IPS-20b (cell line): ENCODE results near the gene CRYGN.

Experiments used
- H3K27ac ChIP-seq: one replicate; pipeline ENCODE4 v1.5.1; 2013; ENCODE audit warnings: low read length
- H3K27me3 ChIP-seq: 2 replicates; pipeline ENCODE4 v1.6.1; 2013; ENCODE audit warnings: mild to moderate bottlenecking, low read length, inconsistent platforms; ENCODE audit not compliant: insufficient read depth
- H3K36me3 ChIP-seq: 2 replicates; pipeline ENCODE4 v1.6.1; 2013; ENCODE audit warnings: low read depth, mild to moderate bottlenecking, inconsistent platforms, low read length, moderate library complexity; ENCODE audit not compliant: insufficient read depth
- H3K4me1 ChIP-seq: 2 replicates; pipeline ENCODE4 v1.6.1; 2013; ENCODE audit warnings: mild to moderate bottlenecking, control low read depth, inconsistent platforms, low read length, moderate library complexity; ENCODE audit not compliant: insufficient read depth
- H3K4me3 ChIP-seq: 2 replicates; pipeline ENCODE4 v1.5.1; 2013; ENCODE audit warnings: mild to moderate bottlenecking, low read length, inconsistent platforms
- H3K9ac ChIP-seq: 2 replicates; pipeline ENCODE4 v1.6.1; 2013; ENCODE audit warnings: low read depth, mild to moderate bottlenecking, inconsistent platforms, low read length, moderate library complexity
- H3K9me3 ChIP-seq: 2 replicates; pipeline ENCODE4 v1.6.1; 2013; ENCODE audit warnings: mild to moderate bottlenecking, low read depth, low read length, inconsistent platforms; ENCODE audit not compliant: insufficient read depth

The CRYGN gene

DNA sequence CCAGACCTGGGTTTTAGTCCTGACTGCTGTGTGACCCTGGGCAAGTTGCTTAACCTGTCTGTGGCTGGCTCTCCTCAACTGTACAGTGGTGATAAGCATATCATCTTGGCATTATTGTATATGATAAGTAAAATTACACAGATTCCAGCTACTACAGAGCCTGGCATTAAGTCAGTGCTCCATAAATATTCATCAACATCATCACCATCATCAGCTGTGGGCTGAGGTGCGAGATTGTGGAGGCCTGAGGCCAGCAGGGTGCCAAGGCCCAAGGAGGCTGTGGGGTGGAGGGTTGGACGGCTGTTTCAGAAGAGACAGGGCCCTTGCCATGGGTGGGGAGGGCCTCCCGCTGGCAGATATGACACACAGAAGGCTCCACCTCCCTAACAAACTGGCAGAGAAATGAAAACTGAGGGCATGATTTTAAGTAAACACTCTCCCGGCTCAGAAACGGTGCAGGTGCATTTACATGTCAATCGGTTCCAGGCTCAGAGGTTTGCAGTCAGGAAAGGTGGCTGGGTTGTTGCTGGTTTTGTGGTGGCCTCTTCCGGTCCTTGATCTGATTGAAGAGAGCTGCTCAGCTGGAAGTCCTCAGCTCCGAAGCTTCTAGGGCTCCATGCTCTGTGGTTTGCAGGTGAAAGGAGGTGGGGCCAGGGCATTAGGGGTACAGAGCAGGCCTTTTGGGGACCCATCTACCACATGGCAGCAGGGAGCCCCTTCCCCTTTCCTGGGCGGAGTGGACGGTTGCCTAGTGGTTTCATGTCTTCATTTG lies 10.2 kb downstream of the CRYGN start:
- peaks cover 21% of the 10 kb centered on the region; the same call in 1 of the 2 replicates for H3K4me1 ChIP-seq
- no peak overlapping the region for H3K27ac ChIP-seq
- H3K27me3 ChIP-seq: no peaks in the 10 kb centered on the region
- no peak overlapping the region for H3K4me3 ChIP-seq
- no peak overlapping the region for H3K9ac ChIP-seq
- H3K9me3 ChIP-seq: no peaks in the 10 kb centered on the region
- H3K36me3 ChIP-seq: no peaks in the 10 kb centered on the region

DNA sequence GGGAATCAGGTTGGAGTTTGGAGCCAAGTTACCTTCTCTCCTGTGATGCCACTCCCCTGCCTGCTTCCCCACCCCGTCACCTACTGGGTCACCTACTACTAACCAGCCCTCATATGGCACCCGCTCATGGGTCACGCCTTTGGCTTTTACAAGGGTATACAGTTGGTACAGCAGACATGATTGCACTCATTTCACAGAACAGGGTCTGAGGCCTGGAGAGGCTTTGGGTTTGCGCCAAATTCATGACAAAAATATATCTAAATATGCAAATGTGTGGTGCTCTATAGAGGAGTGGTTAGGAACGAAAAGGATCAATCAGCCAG lies 10.7 kb downstream of the CRYGN start:
- Histone ChIP-seq H3K4me1 (peaks cover 21% of the 10 kb centered on the region; the same call in 1 of the 2 replicates), H3K27ac (no peak overlapping the region), H3K27me3 (no peaks in the 10 kb centered on the region), H3K36me3 (no peaks in the 10 kb centered on the region), H3K9me3 (no peaks in the 10 kb centered on the region), H3K4me3 (no peak overlapping the region), H3K9ac (no peak overlapping the region)

DNA sequence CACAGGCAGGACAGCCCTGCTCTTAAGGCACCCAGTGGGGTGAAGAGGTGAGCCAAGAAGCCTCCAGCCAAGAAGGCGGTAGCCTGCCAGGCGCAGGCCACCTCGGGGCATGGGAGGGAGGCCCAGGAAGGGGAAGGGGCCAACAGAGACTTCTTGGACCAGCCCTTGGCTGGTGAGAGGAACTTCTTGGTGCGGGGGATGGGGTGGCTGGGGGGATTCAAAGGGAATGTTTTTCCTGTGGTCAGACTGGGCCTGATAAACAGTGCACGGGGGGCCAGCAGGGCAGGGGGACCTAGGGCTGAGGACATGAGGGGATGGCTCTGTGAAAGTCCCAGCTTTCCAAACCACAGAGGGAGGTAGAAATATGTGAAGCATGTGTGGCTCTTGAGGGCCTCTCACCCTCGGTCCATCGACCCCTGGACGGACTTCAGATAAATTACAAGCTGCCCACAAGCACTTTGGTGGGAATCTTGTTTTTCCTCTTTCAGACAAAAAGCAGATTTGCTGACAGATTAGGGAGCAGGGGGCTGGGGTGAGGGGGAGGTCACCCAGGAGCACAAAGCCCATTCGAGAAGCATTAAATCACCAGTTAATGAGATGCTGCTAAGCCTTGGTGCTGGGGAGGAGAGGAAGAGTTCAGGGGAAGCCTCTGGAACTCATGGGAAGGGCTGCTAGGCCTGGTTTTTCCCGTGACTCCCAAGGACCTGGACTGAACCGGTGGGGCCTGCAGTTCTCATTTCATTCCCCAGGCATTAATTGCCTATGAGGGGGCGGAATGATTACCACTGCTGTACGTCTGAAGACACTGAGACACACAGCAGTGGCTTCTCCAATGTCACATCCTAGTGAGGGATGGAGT lies 11.3 kb downstream of the CRYGN start:
- Histone ChIP-seq H3K27me3 (no peaks in the 10 kb centered on the region), H3K9ac (peak overlapping the region; percentile 40; the same call in 1 of the 2 replicates), H3K9me3 (no peaks in the 10 kb centered on the region), H3K4me3 (no peak overlapping the region; the same call in 1 of the 2 replicates), H3K36me3 (no peaks in the 10 kb centered on the region), H3K27ac (no peak overlapping the region), H3K4me1 (peaks cover 21% of the 10 kb centered on the region; the same call in 1 of the 2 replicates)

DNA sequence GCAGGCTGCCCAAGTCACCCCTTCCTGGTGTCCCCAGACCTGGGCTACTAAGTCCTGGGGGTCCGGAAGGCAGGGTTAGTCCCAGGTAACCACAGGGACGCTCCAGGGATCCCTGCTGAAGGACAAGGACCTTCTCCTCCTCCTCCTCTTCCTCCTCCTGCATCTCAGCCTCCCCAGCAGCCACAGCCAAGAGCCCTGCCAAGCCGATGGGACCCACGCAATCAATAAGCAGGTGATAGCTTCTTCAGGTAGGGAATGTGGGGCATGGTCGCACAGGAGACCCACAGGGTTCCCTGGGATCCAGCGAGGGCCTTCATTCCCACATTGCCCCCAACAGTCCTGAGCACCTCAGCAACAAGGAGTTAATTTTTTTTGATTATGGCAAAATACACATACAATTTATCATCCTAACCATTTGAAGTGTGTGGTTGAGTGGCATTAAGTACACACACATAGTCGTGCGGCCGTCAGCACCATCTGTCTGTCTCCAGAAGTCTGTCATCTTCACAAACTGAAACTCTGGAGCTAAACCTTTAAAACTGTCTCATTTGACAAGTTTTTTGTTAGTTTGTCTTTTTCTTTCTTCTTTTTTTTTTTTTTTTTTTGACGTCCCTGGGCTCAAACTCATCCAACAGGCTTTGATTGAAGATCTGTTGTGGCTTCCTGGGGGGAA lies 12.1 kb downstream of the CRYGN start:
- Histone ChIP-seq H3K36me3 (no peaks in the 10 kb centered on the region), H3K9me3 (no peaks in the 10 kb centered on the region), H3K4me3 (no peak overlapping the region), H3K27me3 (no peaks in the 10 kb centered on the region), H3K4me1 (peaks cover 21% of the 10 kb centered on the region; the same call in 1 of the 2 replicates), H3K27ac (no peak overlapping the region), H3K9ac (no peak overlapping the region)

DNA sequence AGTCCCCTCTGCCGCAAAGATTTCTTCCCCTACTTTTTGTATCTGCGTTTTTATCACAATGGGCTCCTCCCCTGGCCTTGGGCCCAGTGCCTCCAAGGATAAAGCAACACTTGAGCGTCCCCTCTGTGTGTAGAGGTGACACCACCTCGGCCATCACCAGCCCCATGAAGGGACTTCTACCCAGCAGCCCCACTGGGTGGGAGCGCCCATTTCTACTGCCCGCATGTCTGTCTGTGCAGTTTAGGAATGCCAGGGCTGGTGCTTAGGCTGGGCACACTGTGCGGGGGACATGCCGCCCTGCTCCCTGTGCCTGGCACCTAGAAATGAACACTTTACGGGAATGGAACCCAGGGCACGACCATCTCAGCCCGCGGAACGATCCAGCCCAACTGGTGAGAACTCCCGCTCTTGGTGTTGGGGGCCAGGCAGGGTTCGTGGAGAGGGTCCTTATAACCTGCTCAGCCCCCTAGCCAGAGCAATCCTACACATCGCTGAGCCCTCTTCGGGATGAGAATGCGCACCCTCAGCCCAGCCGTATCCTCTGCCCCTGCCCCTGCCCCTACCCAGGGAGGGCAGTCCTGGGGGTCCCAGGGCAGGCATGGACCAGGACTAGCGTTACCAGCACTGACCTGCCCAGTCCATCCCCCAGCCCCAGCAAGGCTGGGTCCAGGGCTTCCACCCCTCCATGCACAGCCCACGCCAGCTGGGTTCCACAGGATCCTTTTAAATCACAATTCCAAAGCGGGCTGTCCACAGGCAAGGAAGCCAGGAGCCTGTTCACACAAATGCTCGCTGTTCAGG lies 12.8 kb downstream of the CRYGN start:
- H3K36me3 ChIP-seq: no peaks in the 10 kb centered on the region
- H3K27me3 ChIP-seq: no peaks in the 10 kb centered on the region
- H3K4me3 ChIP-seq: no peak overlapping the region
- no peak overlapping the region for H3K27ac ChIP-seq
- no peak overlapping the region for H3K9ac ChIP-seq
- peaks cover 21% of the 10 kb centered on the region; the same call in 1 of the 2 replicates for H3K4me1 ChIP-seq
- H3K9me3 ChIP-seq: no peaks in the 10 kb centered on the region

DNA sequence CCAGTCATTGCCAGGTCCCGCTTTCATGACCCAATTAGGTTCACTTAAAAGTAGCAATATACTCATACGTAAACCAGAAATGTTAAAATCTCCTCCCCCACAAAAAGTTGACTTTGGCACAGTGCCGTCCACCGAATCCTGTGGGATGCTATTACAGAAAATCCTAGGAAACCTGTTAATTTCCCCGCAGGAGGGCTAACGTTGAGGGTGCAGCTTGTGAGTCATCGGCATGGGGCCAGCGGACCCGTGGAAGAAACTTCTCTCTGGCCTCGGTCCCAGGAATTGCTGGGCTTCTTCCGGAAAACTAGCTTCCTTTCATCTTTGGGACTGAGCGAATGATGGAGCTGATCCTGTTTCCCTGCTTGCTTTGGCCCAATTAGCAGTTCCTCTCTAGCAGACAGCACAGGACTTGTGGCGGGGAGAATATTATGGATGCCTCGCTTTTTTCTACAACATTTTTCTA lies 13.5 kb downstream of the CRYGN start:
- H3K4me1 ChIP-seq: peaks cover 21% of the 10 kb centered on the region; the same call in 1 of the 2 replicates
- H3K9me3 ChIP-seq: no peaks in the 10 kb centered on the region
- H3K36me3 ChIP-seq: no peaks in the 10 kb centered on the region
- no peak overlapping the region for H3K9ac ChIP-seq
- no peak overlapping the region for H3K27ac ChIP-seq
- no peaks in the 10 kb centered on the region for H3K27me3 ChIP-seq
- H3K4me3 ChIP-seq: no peak overlapping the region

DNA sequence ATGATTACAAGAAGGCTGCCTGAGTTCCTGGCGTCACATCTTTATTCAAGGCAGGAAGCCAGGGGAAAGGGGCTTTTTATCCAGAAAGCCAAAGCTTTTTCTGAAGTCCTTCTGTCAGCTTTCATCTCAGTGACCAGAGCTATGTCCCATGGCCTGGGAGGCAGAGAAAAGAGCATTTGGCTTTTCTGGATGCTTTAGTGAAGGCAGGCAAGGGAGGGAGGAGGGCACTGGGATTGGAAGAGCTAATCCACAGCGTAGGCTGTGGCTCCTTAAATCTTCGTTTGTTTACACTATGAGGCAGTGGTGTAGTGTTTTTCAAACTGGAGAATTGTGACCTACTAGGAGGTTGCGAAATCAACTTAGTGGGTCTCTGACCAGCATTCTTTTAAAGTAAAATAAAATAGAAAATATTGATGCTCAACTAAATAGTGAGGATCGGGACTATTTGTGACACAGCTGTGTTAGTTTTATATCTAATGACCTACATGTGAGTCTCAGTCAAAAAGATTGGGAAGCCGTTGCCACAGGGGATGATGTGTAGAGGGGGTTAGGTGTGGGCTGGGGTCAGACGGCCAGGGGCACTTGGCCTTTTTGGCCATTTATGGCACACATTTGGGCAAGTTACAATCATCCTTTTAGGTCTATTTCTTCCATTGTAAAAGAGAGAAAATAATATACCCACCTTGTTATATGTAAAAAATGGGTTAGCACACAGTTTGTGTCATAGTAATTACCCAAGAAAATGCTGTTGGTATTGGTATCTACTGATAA lies 14.1 kb downstream of the CRYGN start:
- H3K9me3 ChIP-seq: no peaks in the 10 kb centered on the region
- no peaks in the 10 kb centered on the region for H3K27me3 ChIP-seq
- H3K36me3 ChIP-seq: no peaks in the 10 kb centered on the region
- H3K4me1 ChIP-seq: peaks cover 21% of the 10 kb centered on the region; the same call in 1 of the 2 replicates
- no peak overlapping the region for H3K27ac ChIP-seq
- no peak overlapping the region for H3K4me3 ChIP-seq
- H3K9ac ChIP-seq: no peak overlapping the region

DNA sequence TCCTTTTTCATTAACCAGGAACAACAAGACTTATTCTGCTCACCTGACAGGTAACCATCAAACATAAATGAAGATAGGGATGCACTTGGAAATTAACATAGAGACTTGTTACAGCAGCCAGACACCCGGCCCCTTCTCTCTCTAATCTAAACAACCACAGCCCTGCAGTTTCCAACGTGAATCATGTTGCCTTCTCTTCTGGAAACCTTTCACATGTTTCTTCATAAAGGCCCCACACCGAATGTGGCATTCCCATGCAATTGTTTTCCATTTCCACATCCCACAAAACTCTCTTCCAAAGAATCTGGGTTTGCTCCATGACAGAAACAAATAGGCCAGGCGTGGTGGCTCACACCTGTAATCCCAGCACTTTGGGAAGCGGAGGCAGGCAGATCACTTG lies 15.1 kb downstream of the CRYGN start:
- H3K27ac ChIP-seq: no peak overlapping the region
- H3K9me3 ChIP-seq: peaks cover 3% of the 10 kb centered on the region; the same call in 1 of the 2 replicates
- no peaks in the 10 kb centered on the region for H3K27me3 ChIP-seq
- H3K4me1 ChIP-seq: peaks cover 15% of the 10 kb centered on the region; the same call in 1 of the 2 replicates
- H3K4me3 ChIP-seq: no peak overlapping the region
- H3K9ac ChIP-seq: no peak overlapping the region
- H3K36me3 ChIP-seq: no peaks in the 10 kb centered on the region

DNA sequence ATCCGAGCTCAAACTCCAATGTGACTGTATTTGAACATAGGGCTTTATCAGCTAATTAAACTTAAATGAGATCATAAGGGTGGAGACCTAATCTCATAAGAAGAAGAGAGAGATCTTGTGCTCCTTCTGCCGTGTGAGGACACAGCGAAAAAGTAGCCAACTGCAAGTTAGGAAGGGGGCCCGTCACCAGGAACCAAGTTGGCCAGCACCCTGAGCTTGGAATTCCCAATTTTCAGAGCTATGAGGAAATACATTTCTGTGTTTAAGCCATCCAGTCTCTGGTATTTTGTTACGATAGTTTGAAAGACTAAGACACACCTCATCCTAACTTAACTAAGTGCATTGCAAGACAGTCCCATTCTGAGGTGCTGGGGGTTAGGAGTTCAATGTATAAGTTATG lies 16.0 kb downstream of the CRYGN start:
- H3K36me3 ChIP-seq: no peaks in the 10 kb centered on the region
- no peak overlapping the region for H3K4me3 ChIP-seq
- H3K4me1 ChIP-seq: peaks cover 7% of the 10 kb centered on the region; the same call in 1 of the 2 replicates
- H3K27ac ChIP-seq: no peak overlapping the region
- H3K27me3 ChIP-seq: no peaks in the 10 kb centered on the region; the same call in 1 of the 2 replicates
- no peak overlapping the region for H3K9ac ChIP-seq
- H3K9me3 ChIP-seq: peaks cover 6% of the 10 kb centered on the region; the same call in 1 of the 2 replicates

DNA sequence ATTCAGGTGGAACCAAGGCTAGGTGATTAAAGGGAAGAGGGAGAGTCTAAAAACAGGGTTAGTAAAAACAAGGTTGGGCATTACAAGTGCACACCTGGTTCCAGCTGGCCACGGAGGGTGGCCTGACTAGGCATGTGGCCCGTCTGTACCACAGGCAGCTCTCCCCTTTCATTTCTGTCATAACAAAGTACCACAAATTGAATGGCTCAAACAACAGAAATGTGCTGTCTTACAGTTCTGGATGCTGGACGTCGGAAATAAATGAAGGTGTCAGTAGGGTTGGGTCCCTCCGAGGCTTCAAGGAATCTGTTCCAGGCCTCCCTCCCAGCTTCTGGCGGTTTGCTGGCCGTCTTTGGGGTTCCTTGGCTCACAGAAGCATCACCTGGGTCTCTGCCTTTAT lies 16.7 kb downstream of the CRYGN start:
- H3K4me3 ChIP-seq: no peak overlapping the region
- no peaks in the 10 kb centered on the region; the same call in 1 of the 2 replicates for H3K27me3 ChIP-seq
- no peak overlapping the region for H3K9ac ChIP-seq
- peaks cover 6% of the 10 kb centered on the region; the same call in 1 of the 2 replicates for H3K9me3 ChIP-seq
- H3K4me1 ChIP-seq: no peaks in the 10 kb centered on the region; the same call in 1 of the 2 replicates
- H3K27ac ChIP-seq: no peak overlapping the region
- no peaks in the 10 kb centered on the region for H3K36me3 ChIP-seq
